GM19467 (cell line): ENCODE results near the gene RHBDF2.

Source experiments
- ATAC-seq: cut with Tn5 transposase; IDR thresholded peaks from one replicate; pipeline ENCODE4 v1.9.1; 2021; ENCODE audit warnings: mild to moderate bottlenecking, moderate library complexity; ENCODE audit not compliant: unreplicated experiment

Gene RHBDF2

GRCh38 chr17:76484228-76484725 lies 16.9 kb downstream of the RHBDF2 start:
- no peak for ATAC-seq

DNA sequence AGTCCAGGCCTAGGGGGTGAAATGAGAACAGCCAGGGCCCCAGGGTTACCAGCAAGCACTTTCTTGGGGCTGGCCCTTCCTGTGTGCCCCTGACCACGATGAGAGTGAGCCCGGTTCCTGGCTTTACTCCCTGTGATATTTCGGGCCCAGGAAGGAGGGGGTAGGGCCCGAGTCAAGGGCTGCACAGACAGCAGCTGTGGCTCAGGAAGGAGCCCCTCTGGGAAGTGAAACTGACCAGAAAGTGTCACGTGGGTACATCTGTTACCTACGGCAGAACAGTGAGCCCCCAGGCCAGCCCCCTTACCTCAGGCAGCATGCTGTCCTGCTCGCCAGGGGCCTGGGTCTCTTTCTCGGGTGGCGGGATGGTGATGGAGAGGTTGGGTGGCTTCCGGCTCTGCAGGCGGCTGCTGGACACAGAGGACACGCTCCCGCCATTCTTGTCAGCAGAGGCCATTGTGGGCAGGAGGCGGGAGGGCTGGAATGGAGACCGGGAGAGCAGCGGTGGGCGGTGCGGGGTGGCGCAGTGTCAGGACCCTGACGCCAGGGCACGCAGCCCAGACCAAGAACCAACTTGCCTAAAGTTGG lies 20.1 kb downstream of the RHBDF2 start:
- peak; percentile 51 for ATAC-seq

- peak; percentile 5 for ATAC-seq
Observed at GRCh38 chr17:76480632-76481031, 20.6 kb downstream of the RHBDF2 start.

DNA sequence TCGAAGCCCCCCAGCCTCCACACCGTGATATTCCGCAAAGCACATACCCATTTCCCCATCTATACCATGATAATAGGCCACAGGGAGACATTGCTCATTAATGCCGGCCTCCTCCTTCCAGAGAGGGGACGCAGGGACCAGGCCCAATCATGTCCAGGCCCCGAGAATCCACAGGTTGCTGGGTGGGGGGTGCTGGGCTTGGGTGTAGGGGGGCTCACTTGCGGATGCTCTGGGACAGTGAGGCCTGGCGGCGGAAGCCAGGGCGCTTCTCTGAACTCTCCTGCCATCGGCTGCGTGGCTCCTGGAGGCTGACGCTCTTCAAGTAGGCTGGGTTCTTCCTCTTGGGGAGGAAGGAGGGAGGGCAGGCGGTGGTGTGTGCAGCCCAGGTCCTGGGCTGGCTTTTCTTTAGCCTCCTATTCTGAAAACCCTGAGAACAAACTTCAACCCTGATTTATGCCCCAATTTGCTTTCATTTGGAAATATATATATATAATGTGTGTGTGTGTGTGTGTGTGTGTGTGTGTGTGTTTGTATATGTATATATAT lies 21.6 kb downstream of the RHBDF2 start:
- ATAC-seq, result no peak

- ATAC-seq, result no peak
Observed at GRCh38 chr17:76478730-76479514, 22.3 kb downstream of the RHBDF2 start.

DNA sequence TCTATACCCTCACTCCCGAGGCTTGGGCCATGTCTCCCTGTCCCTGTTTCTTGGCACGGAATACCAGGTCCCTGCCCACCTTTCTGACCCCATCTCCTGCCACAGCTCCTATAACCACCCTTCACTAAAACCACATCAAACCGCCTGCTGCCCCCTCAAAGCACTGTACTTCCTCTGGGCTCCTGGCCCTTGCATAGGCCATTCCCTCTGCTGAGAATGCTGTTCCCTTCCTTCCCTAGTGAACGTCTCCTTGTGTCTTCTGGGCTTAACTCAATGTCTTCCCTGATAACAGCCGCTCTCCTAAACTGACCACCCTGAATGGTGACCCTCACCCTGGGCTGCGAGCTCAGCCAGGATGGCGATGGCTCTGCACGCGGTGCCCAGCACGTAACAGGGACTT lies 23.1 kb downstream of the RHBDF2 start:
- ATAC-seq, result no peak

- no peak for ATAC-seq
Observed at GRCh38 chr17:76477576-76477975, 23.6 kb downstream of the RHBDF2 start.

DNA sequence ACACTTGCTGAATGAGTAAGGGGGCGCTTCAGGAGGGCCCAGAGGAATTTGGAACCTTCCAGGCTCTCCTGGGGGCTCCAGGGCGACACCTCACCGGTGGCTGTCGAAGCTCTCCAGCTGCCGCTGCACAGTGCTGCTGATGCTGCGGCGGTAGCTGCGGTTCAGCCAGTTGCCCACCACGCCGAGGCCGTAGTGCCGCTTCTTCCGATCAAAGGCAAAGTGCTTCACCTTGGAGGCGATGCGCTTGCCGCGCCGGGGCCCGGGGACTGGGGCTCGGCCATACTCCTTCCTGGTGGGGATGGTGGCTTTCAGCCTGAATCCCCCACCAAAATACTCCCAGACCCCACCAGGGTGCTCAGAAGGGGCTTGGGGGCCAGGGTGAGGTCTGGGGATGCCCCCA lies 24.5 kb downstream of the RHBDF2 start:
- ATAC-seq, result no peak

GRCh38 chr17:76475302-76475701 lies 25.9 kb downstream of the RHBDF2 start:
- no peak for ATAC-seq

- no peak for ATAC-seq
Observed at GRCh38 chr17:76474894-76475293, 26.3 kb downstream of the RHBDF2 start.

GRCh38 chr17:76474238-76474637 lies 27.0 kb downstream of the RHBDF2 start:
- ATAC-seq, result no peak

DNA sequence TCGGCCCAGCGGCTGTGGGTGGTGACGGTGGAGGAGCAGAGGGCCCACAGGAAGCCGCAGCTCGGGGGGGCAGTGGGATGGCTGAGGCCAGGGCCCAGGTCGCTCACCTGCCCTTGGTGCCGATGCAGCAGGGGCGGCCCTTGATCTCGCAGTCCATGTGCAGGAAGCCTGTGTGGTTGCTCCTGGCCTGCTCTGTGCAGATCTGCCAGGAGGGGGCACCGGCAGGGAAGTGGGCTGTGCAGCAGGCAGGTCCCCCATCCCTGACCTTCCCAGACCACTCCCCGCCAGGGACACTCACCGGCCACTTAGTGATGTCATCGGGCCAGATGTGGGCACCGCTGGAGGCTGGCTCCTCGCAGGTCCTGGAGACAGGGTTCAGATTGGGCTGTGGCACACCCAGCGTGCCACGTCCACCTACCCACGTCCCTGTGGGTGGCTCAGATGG lies 27.7 kb downstream of the RHBDF2 start:
- no peak for ATAC-seq

- no peak for ATAC-seq
Observed at GRCh38 chr17:76472726-76473125, 28.5 kb downstream of the RHBDF2 start.

GRCh38 chr17:76472258-76472645 lies 29.0 kb downstream of the RHBDF2 start:
- no peak for ATAC-seq

- no peak for ATAC-seq
Observed at GRCh38 chr17:76471498-76472257, 29.5 kb downstream of the RHBDF2 start.

- ATAC-seq, result no peak
Observed at GRCh38 chr17:76469991-76470739, 31.1 kb downstream of the RHBDF2 start.

GRCh38 chr17:76469076-76469990 lies 31.9 kb downstream of the RHBDF2 start:
- ATAC-seq, result no peak

DNA sequence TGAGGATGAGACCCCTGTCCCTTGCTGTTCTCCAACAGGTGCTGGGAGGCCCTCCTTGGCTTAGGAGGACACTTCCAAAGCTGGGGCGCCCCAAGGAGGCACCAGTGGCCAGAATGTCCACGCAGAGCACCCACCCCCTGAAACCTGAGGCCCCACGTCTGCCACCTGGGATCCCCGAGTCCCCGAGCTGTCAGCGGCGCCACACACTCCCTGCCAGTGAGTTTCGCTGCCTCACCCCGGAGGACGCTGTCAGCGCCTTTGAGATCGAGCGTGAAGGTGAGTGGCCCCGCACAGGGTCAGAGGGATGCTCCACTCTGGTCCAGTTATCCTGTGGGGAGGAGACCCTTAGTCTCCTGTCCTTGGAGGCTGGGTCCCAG lies 32.6 kb downstream of the RHBDF2 start:
- no peak for ATAC-seq

- ATAC-seq, result no peak
Observed at GRCh38 chr17:76467809-76468633, 33.2 kb downstream of the RHBDF2 start.
